WERI-Rb-1 (cell line): ENCODE data around the gene GPBAR1.

Experiments
- DNase-seq: peaks from one replicate; pipeline ENCODE4 v3.0.0-alpha.2; 2020
- H3K27ac ChIP-seq: fragments of 250-450 bp; sonication (Bioruptor Pico); 2 replicates; pipeline ENCODE4 v1.5.1; 2020; ENCODE audit warnings: mild to moderate bottlenecking, moderate library complexity
- H3K27me3 ChIP-seq: fragments of 250-450 bp; sonication (Bioruptor Pico); 2 replicates; pipeline ENCODE4 v1.5.1; 2021; ENCODE audit warnings: mild to moderate bottlenecking, low read depth, moderate library complexity; ENCODE audit not compliant: insufficient read depth, severe bottlenecking
- H3K36me3 ChIP-seq: fragments of 250-450 bp; sonication (Bioruptor Pico); 2 replicates; pipeline ENCODE4 v1.5.1; 2020; ENCODE audit warnings: mild to moderate bottlenecking, moderate library complexity
- H3K4me3 ChIP-seq: 2 replicates; pipeline ENCODE4 v1.5.1; 2011; ENCODE audit warnings: low read depth, mild to moderate bottlenecking, control low read depth, low read length
- H3K9me3 ChIP-seq: fragments of 250-450 bp; sonication (Bioruptor Pico); 2 replicates; pipeline ENCODE4 v1.5.1; 2021; ENCODE audit warnings: mild to moderate bottlenecking, moderate library complexity; ENCODE audit not compliant: severe bottlenecking
- TF ChIP-seq, protein P1 (sequence below): IDR thresholded peaks from 2 replicates; pipeline ENCODE4 v1.5.1; 2011; ENCODE audit warnings: low read depth, mild to moderate bottlenecking, control low read depth, inconsistent platforms, low read length

The GPBAR1 gene

DNA sequence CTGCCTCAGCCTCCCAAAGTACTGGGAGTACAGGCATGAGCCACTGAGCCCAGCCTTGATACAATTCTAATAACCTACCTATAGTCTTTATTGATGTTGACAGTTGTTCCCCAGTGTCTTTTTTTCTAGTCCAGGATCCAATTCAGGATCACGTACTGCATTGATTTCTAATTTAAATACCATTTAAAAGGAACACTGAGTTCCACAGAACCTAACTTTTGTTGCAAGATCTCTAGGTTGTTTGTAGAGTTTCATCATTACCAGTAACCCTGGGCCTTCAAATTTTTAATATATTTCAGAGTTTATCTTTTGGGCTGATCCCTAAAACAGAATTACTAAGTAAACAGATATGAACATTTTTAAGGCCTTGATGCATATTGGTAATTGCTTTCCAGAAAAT, 52.5 kb downstream of the GPBAR1 start:
- TF ChIP-seq, protein P1, sequence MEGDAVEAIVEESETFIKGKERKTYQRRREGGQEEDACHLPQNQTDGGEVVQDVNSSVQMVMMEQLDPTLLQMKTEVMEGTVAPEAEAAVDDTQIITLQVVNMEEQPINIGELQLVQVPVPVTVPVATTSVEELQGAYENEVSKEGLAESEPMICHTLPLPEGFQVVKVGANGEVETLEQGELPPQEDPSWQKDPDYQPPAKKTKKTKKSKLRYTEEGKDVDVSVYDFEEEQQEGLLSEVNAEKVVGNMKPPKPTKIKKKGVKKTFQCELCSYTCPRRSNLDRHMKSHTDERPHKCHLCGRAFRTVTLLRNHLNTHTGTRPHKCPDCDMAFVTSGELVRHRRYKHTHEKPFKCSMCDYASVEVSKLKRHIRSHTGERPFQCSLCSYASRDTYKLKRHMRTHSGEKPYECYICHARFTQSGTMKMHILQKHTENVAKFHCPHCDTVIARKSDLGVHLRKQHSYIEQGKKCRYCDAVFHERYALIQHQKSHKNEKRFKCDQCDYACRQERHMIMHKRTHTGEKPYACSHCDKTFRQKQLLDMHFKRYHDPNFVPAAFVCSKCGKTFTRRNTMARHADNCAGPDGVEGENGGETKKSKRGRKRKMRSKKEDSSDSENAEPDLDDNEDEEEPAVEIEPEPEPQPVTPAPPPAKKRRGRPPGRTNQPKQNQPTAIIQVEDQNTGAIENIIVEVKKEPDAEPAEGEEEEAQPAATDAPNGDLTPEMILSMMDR, result no peak
- H3K27ac ChIP-seq, result no peak overlapping the region
- H3K4me3 ChIP-seq, result no peak overlapping the region
- no peaks in the 10 kb centered on the region for H3K9me3 ChIP-seq
- H3K36me3 ChIP-seq, result no peaks in the 10 kb centered on the region
- H3K27me3 ChIP-seq, result no peaks in the 10 kb centered on the region
- no peak for DNase-seq
